ENCODE results near the gene SLC2A14.

- TF ChIP-seq CTCF (IDR thresholded peaks at IDR 0.05; ENCODE audit: low read length) (no peak), EZH2 (IDR thresholded peaks at IDR 0.05; ENCODE audit: borderline replicate concordance, low read length) (no peak)
Observed at GRCh38 chr12:7869137-7869536, 3.6 kb downstream of the SLC2A14 start.

Data from OCI-LY1 (cell line).